ENCODE results near the gene CDK13.

Gene CDK13

GRCh38 chr7:40008223-40008815, 58.3 kb downstream of the CDK13 start:
- no peak for DNase-seq (ENCODE audit: low read depth in 2 of 2)

- no peak for DNase-seq (ENCODE audit: low read depth in 2 of 2)
These were observed 59.2 kb downstream of the CDK13 start for GRCh38 chr7:40009301-40009700.

GRCh38 chr7:40014376-40014775, 64.3 kb downstream of the CDK13 start:
- no peak for DNase-seq (ENCODE audit: low read depth in 2 of 2)

GRCh38 chr7:40015790-40016296, 65.8 kb downstream of the CDK13 start:
- DNase-seq (ENCODE audit: low read depth in 2 of 2): no peak

- DNase-seq (ENCODE audit: low read depth in 2 of 2): no peak
These were observed 69.5 kb downstream of the CDK13 start for GRCh38 chr7:40019558-40019957.

- no peak for DNase-seq (ENCODE audit: low read depth in 2 of 2)
These were observed 74.0 kb downstream of the CDK13 start for GRCh38 chr7:40024048-40024447.

GRCh38 chr7:40024841-40025240, 74.8 kb downstream of the CDK13 start:
- DNase-seq (ENCODE audit: low read depth in 2 of 2): no peak

- DNase-seq (ENCODE audit: low read depth in 2 of 2): no peak
These were observed 77.5 kb downstream of the CDK13 start for GRCh38 chr7:40027545-40027944.

GRCh38 chr7:40033826-40034225, 83.8 kb downstream of the CDK13 start:
- no peak for DNase-seq (ENCODE audit: low read depth in 2 of 2)

GRCh38 chr7:40041456-40041855, 91.4 kb downstream of the CDK13 start:
- DNase-seq (ENCODE audit: low read depth in 2 of 2): no peak

GRCh38 chr7:40043164-40043563, 93.1 kb downstream of the CDK13 start:
- DNase-seq (ENCODE audit: low read depth in 2 of 2): no peak

- no peak for DNase-seq (ENCODE audit: low read depth in 2 of 2)
These were observed 97.6 kb downstream of the CDK13 start for GRCh38 chr7:40047661-40048060.

- DNase-seq (ENCODE audit: low read depth in 2 of 2): no peak
These were observed 107.2 kb downstream of the CDK13 start for GRCh38 chr7:40057292-40057691.

- DNase-seq (ENCODE audit: low read depth in 2 of 2): no peak
These were observed 108.0 kb downstream of the CDK13 start for GRCh38 chr7:40058026-40058425.

GRCh38 chr7:40058636-40059035, 108.6 kb downstream of the CDK13 start:
- no peak for DNase-seq (ENCODE audit: low read depth in 2 of 2)

- no peak for DNase-seq (ENCODE audit: low read depth in 2 of 2)
These were observed 109.0 kb downstream of the CDK13 start for GRCh38 chr7:40059057-40059456.

- DNase-seq (ENCODE audit: low read depth in 2 of 2): no peak
These were observed 122.2 kb downstream of the CDK13 start for GRCh38 chr7:40072268-40072667.

- DNase-seq (ENCODE audit: low read depth in 2 of 2): no peak
These were observed 123.2 kb downstream of the CDK13 start for GRCh38 chr7:40073239-40073638.

- no peak for DNase-seq (ENCODE audit: low read depth in 2 of 2)
These were observed 127.8 kb downstream of the CDK13 start for GRCh38 chr7:40077849-40078248.

- no peak for DNase-seq (ENCODE audit: low read depth in 2 of 2)
These were observed 142.1 kb downstream of the CDK13 start for GRCh38 chr7:40092182-40092581.

GRCh38 chr7:40093631-40094350, 143.7 kb downstream of the CDK13 start:
- DNase-seq (ENCODE audit: low read depth in 2 of 2): no peak

GRCh38 chr7:40095230-40095629, 145.2 kb downstream of the CDK13 start:
- DNase-seq (ENCODE audit: low read depth in 2 of 2): no peak

- no peak for DNase-seq (ENCODE audit: low read depth in 2 of 2)
These were observed 145.8 kb downstream of the CDK13 start for GRCh38 chr7:40095695-40096327.
